Esophagus (tissue), 2 donors: ENCODE data around the gene GFPT1. TPM values are rescaled to one million over a fixed set of nuclear protein-coding genes. Genes with fewer than 3 reads are reported as not detected.
A peak's percentile ranks its signal among the peaks of the same experiment; 100 is the strongest.

Experiments
- H3K27ac ChIP-seq, 2 donors: one replicate each; pipeline ENCODE4 v1.5.1; 2013; ENCODE audit warnings: low read depth in 2 of 2, mild to moderate bottlenecking in 2 of 2, inconsistent platforms in 1 of 2, low read length in 1 of 2, moderate library complexity in 1 of 2
- H3K27me3 ChIP-seq, 2 donors: one replicate each; pipeline ENCODE4 v1.6.1; 2013; ENCODE audit warnings: low read length in 2 of 2, control low read depth in 1 of 2, mild to moderate bottlenecking in 1 of 2; ENCODE audit not compliant: insufficient read depth in 2 of 2, control insufficient read depth in 1 of 2
- H3K36me3 ChIP-seq, 2 donors: one replicate each; pipeline ENCODE4 v1.6.1; 2013; ENCODE audit warnings: low read length in 1 of 2; ENCODE audit not compliant: control insufficient read depth in 2 of 2, insufficient read depth in 2 of 2
- H3K4me1 ChIP-seq, 2 donors: one replicate each; pipeline ENCODE4 v1.6.1; 2013; ENCODE audit warnings: low read length in 1 of 2; ENCODE audit not compliant: control insufficient read depth in 2 of 2, insufficient read depth in 2 of 2
- H3K4me3 ChIP-seq, 2 donors: one replicate each; pipeline ENCODE4 v1.5.1; 2013; ENCODE audit warnings: low read length in 2 of 2, mild to moderate bottlenecking in 2 of 2, low read depth in 1 of 2, moderate library complexity in 1 of 2
- H3K9me3 ChIP-seq, 2 donors: one replicate each; pipeline ENCODE4 v1.6.1; 2013; ENCODE audit warnings: mild to moderate bottlenecking in 2 of 2, low read depth in 1 of 2, low read length in 1 of 2, moderate library complexity in 1 of 2; ENCODE audit not compliant: control insufficient read depth in 2 of 2, insufficient read depth in 1 of 2
- WGBS, 2 donors: extraction: QIAGEN DNeasy Blood & Tissue Kit; methylation state at CpG; one replicate each; pipeline ENCODE4 v1.1.7; 2013; 5-methylcytosine and 5-hydroxymethylcytosine counted together
- polyA plus RNA-seq, 2 donors: library from polyadenylated mRNA; stranded (reverse); fragments of 200-250 nt; gene quantifications; one replicate each; pipeline ENCODE4 v1.2.3, GENCODE V29; 2013
- donor health status: healthy with polysubstance abuse.
- donor health status: Bipolar disorder and iron deficiency.

GFPT1 gene
- polyA plus RNA-seq, 2 donors = 4.6 to 7.8 TPM

DNA sequence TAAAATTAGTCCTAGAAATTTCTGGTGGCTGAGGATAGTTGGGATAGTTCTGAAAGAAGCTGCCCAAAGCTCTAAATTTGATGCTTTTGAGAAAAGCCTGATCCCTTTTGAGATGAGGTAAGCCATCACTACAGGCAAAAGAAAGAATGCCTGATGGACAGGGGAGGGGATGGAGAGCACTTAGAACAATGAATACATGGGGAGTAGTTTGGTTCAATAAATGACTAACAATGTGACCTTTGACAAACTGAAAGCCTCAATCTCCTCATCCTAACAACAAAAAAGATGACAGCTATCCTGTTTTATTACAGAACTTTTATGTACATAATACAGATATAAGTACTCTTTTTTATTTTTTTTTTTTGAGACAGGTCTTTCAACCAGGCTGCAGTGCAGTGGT is 42.7 kb downstream of the GFPT1 start:
- peaks cover 0 to 3% of the 10 kb centered on the region in 2 donors for H3K4me1 ChIP-seq
- no peaks in the 10 kb centered on the region for H3K9me3 ChIP-seq
- H3K36me3 ChIP-seq = peaks cover 9 to 14% of the 10 kb centered on the region in 2 donors
- H3K4me3 ChIP-seq = no peak overlapping the region
- no peaks in the 10 kb centered on the region for H3K27me3 ChIP-seq
- peak overlapping the region in 1 of 2 donors; percentile 75 for H3K27ac ChIP-seq

DNA sequence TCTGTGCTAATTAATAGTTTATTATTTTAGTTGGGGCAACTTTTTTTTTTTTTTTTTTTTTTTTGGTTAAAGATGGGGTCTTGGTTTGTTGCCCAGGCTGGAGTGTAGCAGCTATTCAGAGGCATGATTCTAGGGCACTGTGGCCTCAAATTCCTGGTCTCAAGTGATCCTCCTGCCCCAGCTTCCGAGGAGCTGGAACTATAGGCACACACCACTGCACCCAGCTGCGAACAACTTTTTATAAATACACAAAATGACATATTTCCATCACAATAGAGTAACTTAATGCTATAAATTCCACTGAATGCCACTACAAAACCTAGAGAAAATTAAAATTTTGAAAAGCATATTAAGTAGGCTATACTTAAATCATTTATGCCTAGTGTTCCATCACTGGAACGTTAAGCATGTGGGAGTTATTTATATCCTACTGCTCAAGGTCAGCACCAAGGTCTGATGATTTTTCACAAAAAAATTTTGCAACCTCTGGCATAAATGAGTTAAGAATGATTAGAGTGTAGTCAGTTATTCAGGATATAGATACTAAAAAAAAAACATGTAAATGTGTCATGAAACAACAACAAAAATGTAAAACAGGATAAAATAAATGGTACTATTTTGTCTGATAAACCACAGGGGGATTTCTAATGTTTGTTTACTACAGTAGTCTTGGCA is 46.8 kb downstream of the GFPT1 start:
- no peaks in the 10 kb centered on the region for H3K9me3 ChIP-seq
- peaks cover 0 to 3% of the 10 kb centered on the region in 2 donors for H3K4me1 ChIP-seq
- no peaks in the 10 kb centered on the region for H3K27me3 ChIP-seq
- peaks cover 6% of the 10 kb centered on the region in 2 donors for H3K36me3 ChIP-seq
- 25 to 40% methylated on average over 3 of the region's 3 CpGs for WGBS, 2 donors
- no peak overlapping the region for H3K27ac ChIP-seq
- no peak overlapping the region for H3K4me3 ChIP-seq

DNA sequence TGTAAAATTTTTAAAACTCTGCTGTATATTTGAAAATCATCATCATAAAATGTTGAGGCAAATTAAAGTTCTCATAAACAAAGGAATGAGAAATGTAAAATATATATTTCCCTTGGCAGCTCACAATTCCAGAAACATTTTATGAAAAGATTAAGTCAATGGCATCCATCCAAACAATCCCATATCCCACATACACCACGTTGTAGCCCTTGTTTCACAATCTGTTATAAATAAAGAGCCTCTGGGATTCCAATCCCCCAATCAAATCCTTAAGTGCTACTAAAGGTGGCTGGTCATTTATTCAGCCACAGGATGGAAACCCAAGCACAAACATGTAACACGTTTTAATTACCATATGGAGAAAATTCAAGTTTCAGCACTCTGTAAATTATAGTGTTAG is 51.7 kb downstream of the GFPT1 start:
- Histone ChIP-seq H3K4me3 (no peak overlapping the region), H3K4me1 (no peaks in the 10 kb centered on the region), H3K27me3 (no peaks in the 10 kb centered on the region), H3K9me3 (no peaks in the 10 kb centered on the region), H3K27ac (no peak overlapping the region), H3K36me3 (peaks cover 0 to 3% of the 10 kb centered on the region in 2 donors)
- WGBS, 2 donors = 53 to 56% methylated on average over 2 of the region's 2 CpGs

DNA sequence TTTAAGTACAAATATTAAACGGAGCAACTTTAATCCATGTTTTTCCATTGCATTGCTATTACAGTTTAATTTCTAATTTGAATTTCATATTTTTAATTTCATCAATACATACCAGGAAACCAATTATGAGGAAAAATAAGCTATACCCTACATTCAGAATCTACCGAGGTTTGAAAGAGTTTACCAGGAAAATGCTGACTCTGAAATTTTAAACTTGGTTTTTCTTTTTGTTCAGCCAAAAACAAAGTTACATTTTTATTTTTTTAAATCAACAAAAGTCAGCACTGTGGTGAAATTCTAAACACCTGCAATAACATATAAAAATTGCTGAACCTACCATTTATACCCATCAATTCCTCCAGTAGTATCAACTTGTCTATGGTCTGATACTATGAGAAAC is 53.7 kb downstream of the GFPT1 start:
- Histone ChIP-seq H3K4me1 (no peaks in the 10 kb centered on the region), H3K9me3 (no peaks in the 10 kb centered on the region), H3K36me3 (peaks cover 0 to 6% of the 10 kb centered on the region in 2 donors), H3K27ac (no peak overlapping the region), H3K27me3 (no peaks in the 10 kb centered on the region), H3K4me3 (no peak overlapping the region)
- WGBS, 2 donors = 92 to 95% methylated on average over 2 of the region's 2 CpGs

DNA sequence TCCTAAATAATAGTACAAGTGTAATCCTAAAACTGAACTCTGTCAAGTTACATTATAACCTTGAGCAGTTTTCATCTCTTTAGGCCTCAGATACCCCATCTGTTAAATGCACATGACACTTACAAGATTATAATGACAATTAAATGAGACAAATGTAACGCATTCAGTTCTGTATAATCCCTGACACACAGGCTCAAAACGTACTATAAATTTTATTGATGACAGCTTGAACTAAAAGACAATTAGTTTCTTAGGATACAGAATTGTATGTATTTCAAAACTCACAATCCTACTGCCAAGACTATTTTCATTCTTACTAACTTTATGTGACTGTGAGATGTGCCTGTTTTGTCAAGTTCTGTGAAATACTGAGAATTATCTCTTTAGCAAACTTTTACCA is 56.2 kb downstream of the GFPT1 start:
- H3K4me3 ChIP-seq = no peak overlapping the region
- H3K9me3 ChIP-seq = no peaks in the 10 kb centered on the region
- H3K36me3 ChIP-seq = peaks cover 0 to 9% of the 10 kb centered on the region in 2 donors
- 53 to 58% methylated on average over 2 of the region's 2 CpGs for WGBS, 2 donors
- H3K27me3 ChIP-seq = no peaks in the 10 kb centered on the region
- no peak overlapping the region for H3K27ac ChIP-seq
- no peaks in the 10 kb centered on the region for H3K4me1 ChIP-seq

DNA sequence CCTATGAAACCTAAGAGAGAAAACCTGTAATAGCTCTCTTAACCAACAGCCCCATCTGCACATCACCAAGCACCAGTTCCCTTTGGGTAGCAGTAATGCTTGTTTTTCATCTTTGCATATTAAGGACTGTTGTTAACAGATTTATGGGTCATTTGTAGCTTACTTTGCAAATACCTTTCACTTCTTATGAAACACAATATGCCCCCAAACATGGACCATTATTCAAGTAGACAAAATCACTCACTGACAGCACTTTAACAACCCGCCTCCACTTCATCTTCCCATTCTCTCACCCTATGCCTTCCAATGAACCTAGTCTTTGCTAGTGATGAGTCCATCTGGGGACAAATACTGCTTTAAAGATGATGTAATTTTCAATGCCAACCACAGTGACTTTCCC is 64.4 kb downstream of the GFPT1 start:
- Histone ChIP-seq H3K9me3 (no peaks in the 10 kb centered on the region), H3K4me1 (no peaks in the 10 kb centered on the region), H3K27ac (no peak overlapping the region), H3K4me3 (no peak overlapping the region), H3K36me3 (peaks cover 0 to 5% of the 10 kb centered on the region in 2 donors), H3K27me3 (no peaks in the 10 kb centered on the region)
- WGBS, 2 donors = 96% methylated on average over 1 of the region's 1 CpG

DNA sequence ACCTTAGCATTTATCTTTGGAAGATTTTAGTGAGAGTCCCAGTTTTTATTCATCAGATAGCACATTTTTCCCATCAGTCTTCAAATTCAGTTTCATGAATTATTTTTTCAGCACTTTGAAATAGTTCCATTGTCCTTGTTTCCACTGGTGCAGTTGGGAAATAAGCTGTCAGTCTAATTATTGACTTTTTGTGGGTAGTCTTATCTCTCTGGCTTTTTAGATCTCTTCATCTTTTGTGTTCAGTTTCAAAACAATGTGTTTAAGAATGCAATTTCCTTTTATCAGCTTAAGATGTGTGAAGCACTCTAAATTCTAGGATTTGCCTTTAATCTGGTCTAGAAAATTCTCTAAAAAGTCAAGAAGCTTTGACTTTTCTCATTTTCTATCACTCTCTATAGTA is 70.5 kb downstream of the GFPT1 start:
- H3K27me3 ChIP-seq = no peaks in the 10 kb centered on the region
- H3K4me3 ChIP-seq = no peak overlapping the region
- H3K36me3 ChIP-seq = no peaks in the 10 kb centered on the region
- no peak overlapping the region for H3K27ac ChIP-seq
- H3K9me3 ChIP-seq = no peaks in the 10 kb centered on the region
- H3K4me1 ChIP-seq = no peaks in the 10 kb centered on the region

DNA sequence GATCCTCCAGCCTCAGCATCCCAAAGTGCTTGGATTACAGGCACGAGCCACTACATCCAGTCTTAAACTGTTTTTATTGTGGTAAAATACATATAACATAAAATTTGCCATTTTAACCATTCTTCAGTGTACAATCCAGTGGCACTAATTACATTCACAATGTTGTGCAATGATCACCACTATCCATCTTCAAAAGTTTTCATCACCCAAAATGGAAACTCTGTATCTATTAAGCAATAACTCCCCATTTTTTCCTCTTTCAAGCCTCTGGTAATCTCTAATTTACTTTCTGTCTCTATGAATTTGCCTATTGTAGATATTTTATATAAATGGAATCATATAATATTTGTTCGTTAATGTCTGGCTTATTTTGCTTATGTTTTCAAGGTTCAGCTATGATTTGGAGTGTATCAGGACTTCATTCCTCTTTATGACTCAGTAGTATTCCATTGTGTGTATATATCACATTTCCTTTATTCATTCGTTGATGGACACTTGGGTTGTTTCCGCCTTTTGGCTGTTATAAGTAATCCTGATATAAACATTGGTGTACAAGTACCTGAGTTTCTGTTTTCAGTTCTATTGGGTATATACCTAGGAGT is 71.8 kb downstream of the GFPT1 start:
- H3K9me3 ChIP-seq = no peaks in the 10 kb centered on the region
- peaks cover 0 to 5% of the 10 kb centered on the region in 2 donors for H3K4me1 ChIP-seq
- no peaks in the 10 kb centered on the region for H3K36me3 ChIP-seq
- whole genome bisulfite sequencing, 2 donors = 92 to 93% methylated on average over 4 of the region's 4 CpGs
- no peak overlapping the region for H3K4me3 ChIP-seq
- H3K27me3 ChIP-seq = no peaks in the 10 kb centered on the region
- no peak overlapping the region for H3K27ac ChIP-seq

DNA sequence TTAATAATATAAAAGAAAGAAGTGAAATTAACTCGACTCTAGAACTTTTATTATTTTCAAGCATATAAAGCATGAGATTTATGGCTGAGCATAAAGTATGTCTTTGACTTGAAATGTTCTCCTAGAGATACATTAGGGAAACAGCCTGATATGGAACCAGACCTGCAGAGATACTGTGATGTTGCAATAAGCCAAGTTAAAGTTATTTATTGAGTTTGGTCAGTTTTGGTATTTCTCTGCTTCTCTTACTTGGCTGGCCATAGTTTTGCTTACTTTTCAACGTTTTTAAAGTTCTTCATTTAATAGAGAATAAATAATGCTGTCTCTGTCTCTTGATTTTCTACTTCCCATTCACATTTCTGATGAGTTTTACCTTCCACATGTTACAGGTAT is 76.0 kb downstream of the GFPT1 start:
- Histone ChIP-seq H3K27ac (no peak overlapping the region), H3K4me1 (peaks cover 0 to 14% of the 10 kb centered on the region in 2 donors), H3K4me3 (no peak overlapping the region), H3K36me3 (no peaks in the 10 kb centered on the region), H3K9me3 (no peaks in the 10 kb centered on the region), H3K27me3 (no peaks in the 10 kb centered on the region)
- WGBS, 2 donors = 60 to 62% methylated on average over 2 of the region's 2 CpGs
